Esophagus squamous epithelium (tissue), 4 donors: ENCODE data around the gene ATP2B3.

Experiments used
- POLR2A ChIP-seq, 4 donors: fragments of 450-650 bp; IDR thresholded peaks; one replicate each; pipeline ENCODE4 v1.6.1; 2017; ENCODE audit warnings: antibody characterized with exemption in 4 of 4, mild to moderate bottlenecking in 4 of 4, moderate library complexity in 3 of 4
- TF ChIP-seq, protein P1 (sequence below), 6 experiments: fragments of 450-650 bp in 4 of 6; fragments of 200-600 bp in 2 of 6; sonication (generic) in 2 of 6; IDR thresholded peaks; one replicate each; pipeline ENCODE4 v1.5.1; 2016 to 2019; ENCODE audit warnings: antibody characterized with exemption in 6 of 6, mild to moderate bottlenecking in 4 of 6, moderate library complexity in 4 of 6

DNA sequence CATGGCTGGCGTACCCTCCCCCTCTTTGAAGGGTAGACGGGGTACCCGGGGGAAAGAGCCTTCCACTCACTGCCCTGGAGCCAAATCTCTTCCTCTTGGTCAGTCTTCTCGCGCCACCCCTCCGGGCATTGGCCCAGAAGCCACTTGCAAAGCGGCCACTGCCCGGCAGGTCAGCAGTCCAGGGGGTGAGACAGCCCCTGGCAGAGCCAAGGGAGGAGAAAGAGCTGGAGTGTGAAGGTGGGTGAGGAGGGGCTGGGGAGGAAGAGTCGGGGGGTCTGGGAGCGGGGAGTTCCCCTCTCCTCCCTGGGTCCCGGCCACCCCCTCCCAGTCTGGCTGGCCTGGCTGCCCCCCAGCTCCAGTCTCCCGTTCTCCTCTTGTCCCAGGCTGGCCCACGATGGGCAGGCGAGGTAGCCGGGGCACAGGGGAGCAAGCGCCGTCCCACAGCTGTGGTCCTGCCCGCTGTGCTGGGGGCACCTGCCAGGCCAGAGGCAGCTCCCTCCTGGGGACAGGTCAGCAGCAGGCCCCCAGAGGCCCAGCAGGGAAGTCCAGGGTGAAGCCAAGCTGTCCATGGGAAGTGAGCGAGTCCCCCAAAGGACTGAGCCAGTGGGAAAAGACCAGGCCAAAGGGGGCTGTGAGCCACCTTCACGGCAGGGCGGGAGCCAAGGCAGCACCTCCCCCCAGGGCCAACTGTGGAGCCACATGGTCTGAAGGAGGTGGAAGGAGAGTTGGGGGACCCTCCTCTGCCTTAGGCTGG lies 108.0 kb downstream of the ATP2B3 start:
- no peak for TF ChIP-seq POLR2A (IDR thresholded peaks at IDR 0.05)
- TF ChIP-seq, protein P1, sequence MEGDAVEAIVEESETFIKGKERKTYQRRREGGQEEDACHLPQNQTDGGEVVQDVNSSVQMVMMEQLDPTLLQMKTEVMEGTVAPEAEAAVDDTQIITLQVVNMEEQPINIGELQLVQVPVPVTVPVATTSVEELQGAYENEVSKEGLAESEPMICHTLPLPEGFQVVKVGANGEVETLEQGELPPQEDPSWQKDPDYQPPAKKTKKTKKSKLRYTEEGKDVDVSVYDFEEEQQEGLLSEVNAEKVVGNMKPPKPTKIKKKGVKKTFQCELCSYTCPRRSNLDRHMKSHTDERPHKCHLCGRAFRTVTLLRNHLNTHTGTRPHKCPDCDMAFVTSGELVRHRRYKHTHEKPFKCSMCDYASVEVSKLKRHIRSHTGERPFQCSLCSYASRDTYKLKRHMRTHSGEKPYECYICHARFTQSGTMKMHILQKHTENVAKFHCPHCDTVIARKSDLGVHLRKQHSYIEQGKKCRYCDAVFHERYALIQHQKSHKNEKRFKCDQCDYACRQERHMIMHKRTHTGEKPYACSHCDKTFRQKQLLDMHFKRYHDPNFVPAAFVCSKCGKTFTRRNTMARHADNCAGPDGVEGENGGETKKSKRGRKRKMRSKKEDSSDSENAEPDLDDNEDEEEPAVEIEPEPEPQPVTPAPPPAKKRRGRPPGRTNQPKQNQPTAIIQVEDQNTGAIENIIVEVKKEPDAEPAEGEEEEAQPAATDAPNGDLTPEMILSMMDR (IDR thresholded peaks at IDR 0.05) = no peak
